ENCODE measurements around the gene GRID2.

- TF ChIP-seq CTCF (IDR thresholded peaks at IDR 0.05; ENCODE audit: poor library complexity, severe bottlenecking) (no peak), POLR2AphosphoS5 (IDR thresholded peaks at IDR 0.05) (no peak), EZH2 (IDR thresholded peaks at IDR 0.05; ENCODE audit: borderline replicate concordance, insufficient read depth, low read length, poor library complexity, severe bottlenecking) (no peak), SMC3 (conservative IDR thresholded peaks at IDR 0.05; ENCODE audit: poor library complexity) (no peak), RAD21 (conservative IDR thresholded peaks at IDR 0.05) (no peak), EP300 (conservative IDR thresholded peaks at IDR 0.05; ENCODE audit: poor library complexity, severe bottlenecking) (no peak), TAF1 (IDR thresholded peaks at IDR 0.05; ENCODE audit: low read depth) (no peak)
- TF ChIP-seq, protein P1, sequence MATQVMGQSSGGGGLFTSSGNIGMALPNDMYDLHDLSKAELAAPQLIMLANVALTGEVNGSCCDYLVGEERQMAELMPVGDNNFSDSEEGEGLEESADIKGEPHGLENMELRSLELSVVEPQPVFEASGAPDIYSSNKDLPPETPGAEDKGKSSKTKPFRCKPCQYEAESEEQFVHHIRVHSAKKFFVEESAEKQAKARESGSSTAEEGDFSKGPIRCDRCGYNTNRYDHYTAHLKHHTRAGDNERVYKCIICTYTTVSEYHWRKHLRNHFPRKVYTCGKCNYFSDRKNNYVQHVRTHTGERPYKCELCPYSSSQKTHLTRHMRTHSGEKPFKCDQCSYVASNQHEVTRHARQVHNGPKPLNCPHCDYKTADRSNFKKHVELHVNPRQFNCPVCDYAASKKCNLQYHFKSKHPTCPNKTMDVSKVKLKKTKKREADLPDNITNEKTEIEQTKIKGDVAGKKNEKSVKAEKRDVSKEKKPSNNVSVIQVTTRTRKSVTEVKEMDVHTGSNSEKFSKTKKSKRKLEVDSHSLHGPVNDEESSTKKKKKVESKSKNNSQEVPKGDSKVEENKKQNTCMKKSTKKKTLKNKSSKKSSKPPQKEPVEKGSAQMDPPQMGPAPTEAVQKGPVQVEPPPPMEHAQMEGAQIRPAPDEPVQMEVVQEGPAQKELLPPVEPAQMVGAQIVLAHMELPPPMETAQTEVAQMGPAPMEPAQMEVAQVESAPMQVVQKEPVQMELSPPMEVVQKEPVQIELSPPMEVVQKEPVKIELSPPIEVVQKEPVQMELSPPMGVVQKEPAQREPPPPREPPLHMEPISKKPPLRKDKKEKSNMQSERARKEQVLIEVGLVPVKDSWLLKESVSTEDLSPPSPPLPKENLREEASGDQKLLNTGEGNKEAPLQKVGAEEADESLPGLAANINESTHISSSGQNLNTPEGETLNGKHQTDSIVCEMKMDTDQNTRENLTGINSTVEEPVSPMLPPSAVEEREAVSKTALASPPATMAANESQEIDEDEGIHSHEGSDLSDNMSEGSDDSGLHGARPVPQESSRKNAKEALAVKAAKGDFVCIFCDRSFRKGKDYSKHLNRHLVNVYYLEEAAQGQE (IDR thresholded peaks at IDR 0.05; ENCODE audit: borderline replicate concordance): no peak
Observed at GRCh38 chr4:93772858-93773257, 1469.1 kb downstream of the GRID2 start.

Data from neural cell (in vitro differentiated cells).